Liver (tissue), 3 donors: ENCODE data around the gene MTARC1.
A peak's percentile ranks its signal among the peaks of the same experiment; 100 is the strongest.

Experiments used
- RAD21 ChIP-seq, 2 donors: IDR thresholded peaks; 2 replicates each; pipeline ENCODE4 v1.6.1; 2016; ENCODE audit warnings: antibody characterized with exemption in 2 of 2, mild to moderate bottlenecking in 2 of 2
- RXRA ChIP-seq, 2 donors: IDR thresholded peaks; 2 replicates each; pipeline ENCODE4 v1.6.1; 2017 to 2018; ENCODE audit warnings: antibody characterized with exemption in 2 of 2, mild to moderate bottlenecking in 1 of 2
- TAF1 ChIP-seq: conservative IDR thresholded peaks from 2 replicates; pipeline ENCODE4 v1.6.1; 2016; ENCODE audit warnings: antibody characterized with exemption, mild to moderate bottlenecking
- YY1 ChIP-seq: IDR thresholded peaks from 2 replicates; pipeline ENCODE4 v1.6.1; 2016; ENCODE audit warnings: antibody characterized with exemption, mild to moderate bottlenecking
- TF ChIP-seq, protein P1 (sequence below): fragments of 150-350 bp; IDR thresholded peaks from 2 replicates; pipeline ENCODE4 v1.5.1; 2017; ENCODE audit warnings: improper control_type of control experiment, low read depth, low read length; ENCODE audit not compliant: missing input control
- donor health status: healthy.
- donor health status: healthy.

DNA sequence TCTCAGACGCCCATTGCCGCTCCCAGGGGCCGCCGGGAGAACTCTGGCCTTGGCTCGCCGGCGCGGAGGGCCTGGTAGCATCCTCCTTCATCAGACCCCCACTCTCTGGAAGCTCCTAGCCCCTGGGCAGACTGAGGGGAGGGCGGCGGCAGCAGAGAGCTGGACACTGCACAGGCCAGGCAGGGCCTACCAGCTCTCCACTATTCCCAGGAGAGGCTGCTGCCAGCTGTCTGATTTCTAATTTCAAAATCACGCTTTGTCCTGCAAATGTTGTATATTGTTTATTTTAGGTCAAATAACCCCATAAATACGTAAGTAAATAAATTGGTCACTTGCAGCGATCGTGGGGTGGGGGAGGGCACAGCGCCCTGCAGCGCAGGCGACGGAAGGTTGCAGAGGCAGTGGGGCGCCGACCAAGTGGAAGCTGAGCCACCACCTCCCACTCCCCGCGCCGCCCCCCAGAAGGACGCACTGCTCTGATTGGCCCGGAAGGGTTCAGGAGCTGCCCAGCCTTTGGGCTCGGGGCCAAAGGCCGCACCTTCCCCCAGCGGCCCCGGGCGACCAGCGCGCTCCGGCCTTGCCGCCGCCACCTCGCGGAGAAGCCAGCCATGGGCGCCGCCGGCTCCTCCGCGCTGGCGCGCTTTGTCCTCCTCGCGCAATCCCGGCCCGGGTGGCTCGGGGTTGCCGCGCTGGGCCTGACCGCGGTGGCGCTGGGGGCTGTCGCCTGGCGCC, at the start of gene MTARC1:
- TF ChIP-seq YY1: peak; percentile 58
- TF ChIP-seq, protein P1, sequence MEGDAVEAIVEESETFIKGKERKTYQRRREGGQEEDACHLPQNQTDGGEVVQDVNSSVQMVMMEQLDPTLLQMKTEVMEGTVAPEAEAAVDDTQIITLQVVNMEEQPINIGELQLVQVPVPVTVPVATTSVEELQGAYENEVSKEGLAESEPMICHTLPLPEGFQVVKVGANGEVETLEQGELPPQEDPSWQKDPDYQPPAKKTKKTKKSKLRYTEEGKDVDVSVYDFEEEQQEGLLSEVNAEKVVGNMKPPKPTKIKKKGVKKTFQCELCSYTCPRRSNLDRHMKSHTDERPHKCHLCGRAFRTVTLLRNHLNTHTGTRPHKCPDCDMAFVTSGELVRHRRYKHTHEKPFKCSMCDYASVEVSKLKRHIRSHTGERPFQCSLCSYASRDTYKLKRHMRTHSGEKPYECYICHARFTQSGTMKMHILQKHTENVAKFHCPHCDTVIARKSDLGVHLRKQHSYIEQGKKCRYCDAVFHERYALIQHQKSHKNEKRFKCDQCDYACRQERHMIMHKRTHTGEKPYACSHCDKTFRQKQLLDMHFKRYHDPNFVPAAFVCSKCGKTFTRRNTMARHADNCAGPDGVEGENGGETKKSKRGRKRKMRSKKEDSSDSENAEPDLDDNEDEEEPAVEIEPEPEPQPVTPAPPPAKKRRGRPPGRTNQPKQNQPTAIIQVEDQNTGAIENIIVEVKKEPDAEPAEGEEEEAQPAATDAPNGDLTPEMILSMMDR: no peak
- TF ChIP-seq TAF1: peak; percentile 36
- TF ChIP-seq RAD21 (IDR thresholded peaks at IDR 0.05): peak; percentile 20 to 25
- TF ChIP-seq RXRA (IDR thresholded peaks at IDR 0.05): peak; percentile 76 to 85
